Stimulated activated CD4-positive, alpha-beta T cell treated with anti-CD3 and anti-CD28 coated beads, TNF-alpha, amount 100 ng/mL, for 48 hours (primary cell): ENCODE data around the gene NKD2.
"Not testable (repeated sequence)": the region's sequence is repeated elsewhere in the genome, so short reads cannot be mapped to it uniquely, and the experiment has no call there.

Experiments
- DNase-seq, 3 donors: peaks; one replicate each; pipeline ENCODE4 v3.0.0-alpha.2; 2020; ENCODE audit warnings: low read depth in 3 of 3

NKD2 gene

GRCh38 chr5:1000329-1000728 is 8.3 kb upstream of the NKD2 start:
- DNase-seq = no peak

- DNase-seq = not testable (repeated sequence)
Measured at GRCh38 chr5:1000831-1001230, 7.8 kb upstream of the NKD2 start.

GRCh38 chr5:1001406-1002270 is 7.0 kb upstream of the NKD2 start:
- no peak for DNase-seq

GRCh38 chr5:1002271-1002546 is 6.4 kb upstream of the NKD2 start:
- no peak for DNase-seq

- no peak for DNase-seq
Measured at GRCh38 chr5:1002836-1003235, 5.8 kb upstream of the NKD2 start.

GRCh38 chr5:1003296-1003937 is 5.2 kb upstream of the NKD2 start:
- DNase-seq = no peak

- DNase-seq = peak in 1 of 3 donors; percentile 46
Measured at GRCh38 chr5:1004461-1005248, 3.9 kb upstream of the NKD2 start.

GRCh38 chr5:1005249-1005851 is 3.3 kb upstream of the NKD2 start:
- DNase-seq = no peak

GRCh38 chr5:1005904-1006655 is 2.5 kb upstream of the NKD2 start:
- DNase-seq = no peak

- DNase-seq = no peak
Measured at GRCh38 chr5:1006656-1007071, 1.9 kb upstream of the NKD2 start.

- no peak for DNase-seq
Measured at GRCh38 chr5:1007221-1007680, 1.4 kb upstream of the NKD2 start.

- DNase-seq = no peak
Measured at GRCh38 chr5:1007681-1008450, 736 bp upstream of the NKD2 start.

GRCh38 chr5:1009359-1010180 is 968 bp downstream of the NKD2 start:
- DNase-seq = no peak

GRCh38 chr5:1010181-1010510 is 1.5 kb downstream of the NKD2 start:
- no peak for DNase-seq

GRCh38 chr5:1010641-1011046 is 2.0 kb downstream of the NKD2 start:
- no peak for DNase-seq

- DNase-seq = peak in 1 of 3 donors; percentile 41
Measured at GRCh38 chr5:1011226-1011631, 2.6 kb downstream of the NKD2 start.

GRCh38 chr5:1011741-1012312 is 3.2 kb downstream of the NKD2 start:
- no peak for DNase-seq

- no peak for DNase-seq
Measured at GRCh38 chr5:1012313-1012841, 3.8 kb downstream of the NKD2 start.

- DNase-seq = no peak
Measured at GRCh38 chr5:1012900-1013237, 4.3 kb downstream of the NKD2 start.
